ENCODE results near the gene TAL1.

The TAL1 gene

DNA sequence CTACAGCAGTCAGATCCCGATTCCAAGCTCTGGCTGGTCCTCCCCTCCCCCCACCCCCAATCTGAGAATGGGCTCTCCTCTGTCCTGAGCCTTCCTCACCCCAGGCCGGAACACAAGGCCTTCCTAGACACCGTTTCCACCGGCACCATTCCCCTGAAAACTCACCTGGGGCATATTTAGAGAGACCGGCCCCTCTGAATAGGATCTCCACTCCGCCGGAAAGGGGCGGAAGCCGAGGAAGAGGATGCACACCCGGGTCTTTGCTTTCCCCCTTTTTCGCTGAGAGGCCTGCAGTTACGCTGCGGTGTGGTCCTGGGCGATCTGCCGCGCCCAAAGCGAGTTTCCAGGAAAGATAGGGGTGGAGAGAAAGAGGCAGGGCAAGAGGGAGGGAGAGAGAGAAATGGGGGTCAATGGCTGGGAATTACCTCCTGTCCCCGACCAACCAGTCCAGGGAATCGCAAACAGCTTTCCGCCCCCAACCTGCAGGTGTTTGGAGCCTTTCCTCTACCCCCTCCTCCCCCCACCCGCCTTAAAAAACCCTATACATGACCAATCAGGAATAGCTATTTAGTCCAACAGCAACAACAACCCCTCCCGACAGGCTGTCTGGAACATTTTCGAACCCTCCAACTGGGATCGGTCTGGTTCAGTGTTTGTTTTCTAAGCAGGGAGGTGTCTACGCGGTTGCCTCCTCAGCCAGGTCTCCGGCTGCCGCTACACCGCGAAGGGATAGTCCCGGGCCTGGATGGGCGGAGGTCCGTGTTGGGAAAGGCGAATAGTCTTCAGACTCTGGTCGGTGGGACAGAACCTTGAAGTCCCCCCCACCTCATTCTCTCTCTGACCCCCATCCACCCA is 2.8 kb downstream of the TAL1 start:
- no peak for DNase-seq (ENCODE audit: low read depth)

DNA sequence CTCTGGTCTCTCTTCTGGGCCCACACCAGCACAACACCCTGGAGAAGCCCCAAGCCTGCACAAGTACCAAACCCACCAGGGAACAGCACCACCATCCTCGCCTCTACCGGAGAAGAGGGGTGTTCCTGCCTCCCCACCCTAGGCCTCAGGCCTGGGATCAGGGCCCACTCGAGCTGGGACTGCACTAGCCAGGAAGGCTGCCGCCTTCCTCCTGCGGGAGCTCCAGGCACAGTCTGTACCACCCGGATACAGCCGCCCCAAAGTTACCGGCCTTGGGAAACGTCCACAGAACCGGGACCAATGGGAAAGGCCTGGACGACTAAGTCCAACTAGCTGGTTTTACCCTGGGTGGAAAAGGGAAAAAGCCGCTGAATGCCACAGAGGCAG is 3.4 kb downstream of the TAL1 start:
- DNase-seq (ENCODE audit: low read depth) = no peak

DNA sequence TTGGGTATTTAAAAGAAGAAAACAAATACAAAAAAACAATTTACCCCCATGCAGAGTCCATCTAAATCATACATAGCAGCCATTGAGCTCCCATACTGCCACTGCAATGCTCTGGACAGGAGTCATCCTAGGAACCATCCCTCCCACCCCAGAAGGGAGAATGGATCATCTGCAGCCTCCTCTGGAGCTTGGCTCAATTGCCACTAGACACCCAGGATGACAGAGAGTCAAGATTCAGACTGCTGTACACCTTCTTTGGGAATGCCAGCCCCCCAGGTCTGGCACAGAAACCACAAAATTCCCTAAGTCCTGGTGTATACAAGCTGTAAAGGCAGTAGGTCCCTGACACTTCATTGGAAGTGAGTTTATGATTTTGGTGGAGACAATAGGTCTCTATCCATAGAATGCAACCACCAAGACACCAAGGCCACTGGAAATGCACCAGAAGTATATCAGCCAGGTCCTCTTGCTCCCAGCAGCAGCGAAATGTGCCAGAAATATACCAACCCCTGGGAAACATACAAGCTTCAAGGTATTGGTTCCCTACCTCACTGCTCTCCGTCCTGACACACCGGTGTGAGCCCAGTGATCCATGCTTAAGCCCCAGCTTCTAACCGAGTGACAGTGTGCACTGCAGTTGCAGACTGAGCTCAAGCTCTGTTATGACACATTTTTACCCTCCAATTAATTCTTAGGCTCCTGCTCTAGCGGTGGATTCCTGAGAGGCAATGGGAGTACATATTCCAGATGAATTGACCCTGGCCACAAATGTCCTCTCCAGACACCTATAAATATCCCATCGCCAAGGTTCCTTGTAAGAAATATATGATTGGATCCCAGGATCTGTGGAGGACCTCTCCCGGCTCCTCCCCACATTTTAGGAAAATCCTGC is 4.4 kb downstream of the TAL1 start:
- DNase-seq (ENCODE audit: low read depth) = no peak

DNA sequence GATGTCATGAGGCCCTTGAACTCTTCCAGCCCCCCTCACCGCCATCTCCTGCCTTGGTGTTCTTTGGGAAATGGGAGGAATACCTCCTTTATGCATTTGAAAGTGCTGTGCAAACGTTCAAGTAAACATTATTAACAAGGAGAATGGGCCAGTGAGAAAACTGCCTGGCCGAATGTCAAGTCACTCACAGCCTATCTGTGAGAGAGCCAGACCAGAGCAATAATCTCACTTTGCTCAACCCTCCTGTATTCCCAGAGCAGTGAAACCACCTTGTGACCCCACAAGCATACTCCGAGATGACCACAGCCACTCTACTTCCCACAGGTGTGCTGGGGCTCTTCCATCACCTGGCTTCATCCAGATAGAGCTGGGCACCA is 5.2 kb downstream of the TAL1 start:
- DNase-seq (ENCODE audit: low read depth) = no peak

DNA sequence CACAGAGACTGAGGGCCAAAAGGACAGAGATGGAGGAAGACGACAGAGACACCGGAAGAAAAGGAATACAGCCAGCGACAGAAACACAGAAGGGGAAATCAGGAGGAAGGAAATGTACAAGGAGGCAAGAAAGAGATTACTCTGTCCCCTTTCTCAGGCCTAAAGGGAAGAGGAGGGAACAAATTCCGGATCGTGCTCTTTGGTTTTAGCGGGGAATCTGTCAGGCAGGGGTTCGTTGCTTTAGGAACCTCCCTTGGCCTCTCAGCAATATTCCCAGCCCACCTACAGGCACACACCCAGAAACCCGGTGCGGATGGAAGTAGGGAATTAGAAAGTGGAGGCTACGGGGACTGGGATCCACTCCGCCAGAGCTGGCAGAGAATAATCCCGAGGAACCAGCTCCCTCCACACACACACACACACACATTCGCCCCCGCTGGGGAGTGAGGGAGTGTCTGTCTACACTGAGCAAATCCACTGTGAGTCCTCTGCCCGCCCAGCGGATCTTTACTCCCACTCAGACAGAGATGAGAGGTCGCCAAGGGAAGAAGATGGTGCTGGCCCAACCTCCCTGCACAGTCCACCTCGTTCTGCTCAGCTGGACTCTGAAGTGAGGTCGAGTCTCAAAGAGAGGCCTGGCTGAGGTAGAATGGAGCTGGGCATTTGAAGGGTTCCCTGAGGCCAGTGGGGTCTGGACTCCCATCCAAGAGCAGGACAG is 5.7 kb downstream of the TAL1 start:
- DNase-seq (ENCODE audit: low read depth) = no peak

DNA sequence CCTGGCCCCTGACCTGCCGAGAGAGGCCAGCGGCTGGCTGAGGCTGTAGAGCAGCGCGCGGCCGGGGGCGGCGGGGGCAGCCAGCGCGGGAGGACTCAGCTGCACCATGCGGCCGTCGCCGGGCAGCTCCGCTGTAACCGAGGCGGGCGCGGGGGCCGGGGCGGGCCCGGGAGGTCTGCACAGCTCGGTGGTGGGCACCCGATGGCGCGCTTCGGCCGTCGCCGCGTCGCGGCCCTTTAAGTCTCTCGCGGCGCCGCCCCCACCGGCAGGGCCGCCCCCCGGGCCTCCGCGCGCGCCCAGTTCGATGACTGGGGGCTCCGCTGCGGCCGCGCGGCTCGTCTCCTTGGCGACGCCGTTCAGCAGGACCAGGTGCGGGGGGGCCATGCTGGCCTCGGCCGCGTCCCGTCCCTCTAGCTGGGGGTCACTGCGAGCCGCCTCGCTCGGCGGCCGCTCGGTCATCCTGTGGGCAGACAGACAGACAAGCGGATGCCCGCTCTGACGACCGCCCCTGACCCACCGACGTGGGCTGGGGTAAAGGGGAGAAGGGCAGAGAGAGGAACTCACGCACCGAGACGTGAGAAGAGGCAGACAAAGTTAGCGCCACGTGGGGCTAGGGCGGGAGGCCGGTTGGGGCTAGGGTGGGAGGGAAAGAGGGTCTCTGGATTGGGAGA is 6.5 kb downstream of the TAL1 start:
- DNase-seq (ENCODE audit: low read depth) = no peak

DNA sequence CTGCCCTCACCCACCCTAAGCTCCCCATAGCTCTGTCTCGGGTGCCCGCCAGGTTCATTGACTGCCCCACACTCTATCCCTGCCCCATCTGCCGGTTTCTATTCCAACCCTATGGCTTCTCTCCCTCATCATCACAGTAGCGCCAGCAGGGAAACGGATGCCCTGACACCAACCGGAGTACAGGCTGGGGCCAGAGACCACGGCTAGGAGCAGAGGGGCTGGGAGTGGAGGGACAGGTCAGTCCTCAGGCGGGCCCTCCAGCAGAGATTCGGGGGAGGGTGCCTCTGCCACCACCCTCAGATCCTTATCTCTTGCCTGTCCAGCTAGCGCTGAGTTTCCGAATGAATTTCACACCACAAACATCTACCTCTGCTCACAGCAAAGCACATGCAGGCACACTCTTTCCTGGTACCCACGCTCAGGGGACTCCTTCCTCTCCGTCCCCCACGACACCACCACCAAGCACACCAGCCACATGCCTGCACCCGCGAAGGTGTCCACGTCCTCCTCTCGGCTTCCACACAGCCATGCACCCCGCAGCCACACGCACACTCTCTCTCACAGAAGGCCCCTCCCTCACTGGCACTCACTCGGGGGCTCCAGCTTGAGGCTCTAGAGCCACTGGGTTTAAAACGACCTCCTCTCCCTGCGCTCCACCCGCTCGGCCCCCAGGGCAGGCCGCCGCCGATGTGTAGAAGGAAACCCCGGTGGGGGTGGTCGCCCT is 7.2 kb downstream of the TAL1 start:
- no peak for DNase-seq (ENCODE audit: low read depth)

DNA sequence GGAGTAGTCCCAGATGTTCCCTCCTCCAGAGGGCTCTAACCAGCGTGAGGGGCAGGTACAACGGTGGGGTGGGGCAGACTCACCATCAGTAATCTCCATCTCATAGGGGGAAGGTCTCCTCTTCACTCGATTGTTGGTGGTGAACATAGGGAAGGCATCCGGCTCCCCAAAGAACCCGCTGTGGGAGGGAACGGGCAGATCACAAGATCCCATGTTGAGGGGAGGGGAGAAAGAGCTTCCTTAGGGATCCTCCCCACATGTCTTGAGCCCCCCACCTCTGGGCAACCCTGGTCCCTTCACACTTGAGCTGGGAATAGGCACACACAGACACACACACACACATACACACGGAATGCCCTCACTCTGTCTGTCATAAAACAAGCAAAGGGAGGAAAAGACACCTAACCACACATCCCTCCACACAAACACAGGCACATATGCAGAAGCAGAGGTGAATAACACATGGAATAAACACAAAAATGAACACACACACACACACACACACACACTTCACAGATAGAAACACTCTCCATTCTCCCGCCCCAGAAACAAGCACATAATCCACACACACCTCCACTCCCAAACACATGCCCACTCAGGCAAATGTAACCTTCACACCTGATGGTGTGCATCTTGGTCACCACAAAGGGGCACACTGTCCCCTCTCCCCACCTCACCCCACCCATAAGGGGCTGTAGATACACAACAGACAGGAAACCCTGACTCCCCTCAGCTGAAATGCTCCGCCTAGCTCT is 7.9 kb downstream of the TAL1 start:
- no peak for DNase-seq (ENCODE audit: low read depth)

DNA sequence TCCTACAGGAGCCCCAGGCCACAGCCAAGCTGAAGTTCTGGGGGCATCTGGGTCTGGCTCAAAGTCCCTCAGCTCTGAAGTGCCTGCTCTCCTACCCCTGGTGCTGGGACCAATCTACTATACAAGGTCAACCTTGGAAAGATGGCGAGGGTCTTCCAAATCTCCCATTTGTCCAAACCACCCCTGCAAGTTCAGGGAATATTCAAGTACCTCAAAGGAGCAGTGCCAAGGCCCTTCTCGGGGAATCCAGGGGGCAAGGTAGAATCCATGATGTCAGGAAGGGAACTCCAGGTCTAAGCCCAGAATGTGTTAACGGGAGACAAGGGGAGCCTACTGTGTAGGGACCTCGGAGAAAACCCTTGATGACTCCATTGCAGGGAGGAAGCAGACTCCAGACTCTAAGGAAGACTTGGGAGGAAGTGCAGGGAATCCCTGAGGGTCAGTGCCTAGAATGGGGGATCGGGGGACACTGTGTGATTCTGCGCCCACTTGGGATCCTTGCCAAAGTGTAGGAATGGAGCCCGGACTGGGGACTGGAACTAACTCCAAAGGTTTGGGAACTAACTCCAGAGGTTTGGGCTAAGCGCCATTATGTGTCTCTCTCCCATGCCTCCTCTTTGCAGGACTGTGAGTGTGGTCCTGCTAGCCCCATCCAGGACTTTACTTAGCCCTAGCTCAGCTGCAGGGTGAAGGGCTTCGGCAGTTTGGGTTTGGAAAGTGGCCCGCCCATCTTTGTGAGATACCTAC is 8.7 kb downstream of the TAL1 start:
- no peak for DNase-seq (ENCODE audit: low read depth)

DNA sequence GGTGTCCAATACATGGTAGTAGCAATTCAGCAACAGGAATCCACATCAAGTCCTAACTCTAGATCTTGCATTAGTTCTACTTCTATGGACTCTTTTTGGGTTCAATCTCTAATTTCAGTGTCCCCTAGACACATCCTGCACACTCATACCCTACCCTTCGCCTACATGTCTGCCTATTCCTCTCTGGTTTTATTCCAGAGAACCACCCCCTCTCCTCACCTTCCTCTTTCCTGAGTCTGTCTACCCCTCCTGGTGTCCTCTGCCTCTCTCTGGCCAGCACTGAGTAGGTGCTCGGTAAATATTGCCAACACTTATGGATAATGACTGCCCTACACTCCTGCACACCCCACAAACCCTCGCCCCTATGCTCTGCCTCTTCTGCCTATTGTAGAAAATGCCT is 9.5 kb downstream of the TAL1 start:
- DNase-seq (ENCODE audit: low read depth) = no peak

DNA sequence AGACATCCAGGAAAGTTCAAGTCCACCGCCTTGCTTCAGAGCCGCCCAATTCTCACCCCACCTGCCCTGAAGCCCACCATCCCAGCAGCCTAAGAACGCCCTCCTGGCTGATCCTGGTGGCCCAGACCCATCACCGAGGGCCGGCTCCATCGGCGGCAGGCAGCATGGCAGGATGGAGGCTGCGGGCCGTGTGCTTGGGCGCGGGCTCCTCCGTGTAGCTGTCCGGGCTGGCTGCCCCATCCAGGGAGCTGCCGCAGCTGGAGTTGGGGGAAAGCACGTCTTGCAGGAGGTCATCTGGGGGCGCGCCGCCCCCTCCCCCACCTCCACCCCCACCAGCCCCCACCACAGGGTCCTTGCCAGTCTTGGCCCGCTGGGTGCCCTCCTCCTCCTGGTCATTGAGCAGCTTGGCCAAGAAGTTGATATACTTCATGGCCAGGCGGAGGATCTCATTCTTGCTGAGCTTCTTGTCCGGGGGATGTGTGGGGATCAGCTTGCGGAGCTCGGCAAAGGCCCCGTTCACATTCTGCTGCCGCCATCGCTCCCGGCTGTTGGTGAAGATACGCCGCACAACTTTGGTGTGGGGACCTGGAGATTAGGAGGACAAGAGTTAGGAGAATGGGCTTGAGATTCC is 12.3 kb downstream of the TAL1 start:
- no peak for DNase-seq (ENCODE audit: low read depth)

DNA sequence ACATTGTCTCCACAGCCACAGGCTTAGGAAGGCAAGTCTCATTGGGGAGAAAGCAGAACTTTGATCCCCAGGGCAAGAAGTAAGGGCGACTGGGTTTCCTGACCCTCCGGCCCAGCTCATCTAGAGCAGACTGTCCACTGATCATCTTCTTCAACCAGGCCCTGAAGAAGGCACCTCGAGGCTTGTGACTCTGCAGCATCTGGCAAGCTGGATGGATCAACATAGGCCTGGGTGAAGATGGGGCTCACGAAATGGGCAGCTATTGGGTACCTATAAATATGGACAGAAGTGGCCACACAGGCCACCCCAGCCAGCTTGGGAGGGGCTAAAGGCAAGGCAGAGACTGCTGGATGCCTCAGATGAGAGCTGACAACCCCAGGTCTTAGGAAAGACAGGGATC is 13.0 kb downstream of the TAL1 start:
- no peak for DNase-seq (ENCODE audit: low read depth)

DNA sequence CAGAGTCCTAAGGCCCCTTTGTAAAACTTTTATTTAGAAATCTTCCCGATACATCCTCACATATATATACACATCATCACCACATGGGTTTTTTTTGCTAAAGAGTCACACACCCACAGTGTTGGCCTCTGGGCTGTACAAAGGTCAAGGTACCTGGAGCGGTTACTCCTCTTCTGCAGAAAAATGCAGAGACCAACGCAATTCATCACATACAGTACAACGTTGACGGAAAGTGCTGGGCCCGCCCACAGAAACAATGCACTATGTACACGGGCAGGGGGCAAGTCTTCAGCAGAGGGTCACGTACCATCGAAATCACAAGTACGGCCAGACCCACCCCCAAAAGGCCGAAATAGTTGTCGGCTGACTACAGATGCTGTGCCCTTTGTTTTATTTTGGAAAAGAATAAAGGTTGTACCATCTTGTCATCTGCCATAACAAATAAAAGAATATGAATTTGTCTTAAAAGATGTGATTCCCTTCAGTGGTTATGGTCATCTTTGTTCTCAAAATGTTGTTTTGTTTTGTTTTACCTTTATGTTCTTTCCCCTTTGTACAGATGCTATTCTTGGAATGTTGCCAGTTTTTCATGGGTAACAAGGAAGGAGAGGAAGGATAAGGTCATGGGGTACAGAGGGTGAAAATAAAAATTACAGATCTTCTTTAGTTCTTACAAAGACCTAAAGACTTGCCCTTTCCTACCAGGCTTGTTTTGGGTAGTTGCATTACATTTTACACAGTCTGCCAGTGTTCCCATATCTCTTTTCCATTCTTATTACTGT is 15.6 kb downstream of the TAL1 start:
- DNase-seq (ENCODE audit: low read depth) = no peak

DNA sequence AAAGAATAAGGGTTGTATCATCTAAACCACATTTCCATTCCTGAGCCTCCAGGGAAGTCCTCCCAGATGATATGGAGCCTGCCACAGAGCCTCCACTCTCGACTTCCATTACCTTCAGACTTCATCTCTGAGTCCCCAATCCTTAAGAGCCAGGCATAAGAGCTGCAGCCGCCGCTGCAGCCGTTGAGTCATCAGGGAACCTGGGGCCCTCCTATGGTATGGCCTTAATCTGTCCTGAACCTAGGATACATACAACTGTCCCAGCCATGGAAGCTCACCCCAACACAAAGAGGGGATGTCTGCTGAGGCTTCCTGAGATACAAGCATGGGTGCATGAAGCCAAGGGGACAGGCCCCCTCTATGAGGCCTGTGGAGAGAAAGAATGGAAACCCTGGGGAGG is 16.3 kb downstream of the TAL1 start:
- DNase-seq (ENCODE audit: low read depth) = no peak

DNA sequence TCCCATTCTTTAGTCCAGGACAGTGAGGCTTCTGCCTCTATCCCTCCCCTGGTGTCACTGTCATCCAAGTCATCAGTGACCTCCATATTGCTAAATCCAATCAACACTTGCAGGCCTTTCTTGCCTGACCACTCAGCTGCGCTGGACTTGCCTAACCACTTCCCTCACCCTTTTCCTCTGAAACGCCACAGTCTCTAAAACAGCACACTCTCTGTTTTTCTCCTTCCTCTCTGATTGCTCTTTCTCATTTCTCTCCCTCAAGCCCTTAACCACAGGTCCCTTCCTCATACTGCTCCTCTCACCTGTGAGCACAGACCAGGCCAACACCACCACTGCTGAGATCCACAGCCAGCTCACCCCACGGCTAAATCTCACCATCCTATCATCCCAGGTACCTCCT is 17.5 kb downstream of the TAL1 start:
- no peak for DNase-seq (ENCODE audit: low read depth)

DNA sequence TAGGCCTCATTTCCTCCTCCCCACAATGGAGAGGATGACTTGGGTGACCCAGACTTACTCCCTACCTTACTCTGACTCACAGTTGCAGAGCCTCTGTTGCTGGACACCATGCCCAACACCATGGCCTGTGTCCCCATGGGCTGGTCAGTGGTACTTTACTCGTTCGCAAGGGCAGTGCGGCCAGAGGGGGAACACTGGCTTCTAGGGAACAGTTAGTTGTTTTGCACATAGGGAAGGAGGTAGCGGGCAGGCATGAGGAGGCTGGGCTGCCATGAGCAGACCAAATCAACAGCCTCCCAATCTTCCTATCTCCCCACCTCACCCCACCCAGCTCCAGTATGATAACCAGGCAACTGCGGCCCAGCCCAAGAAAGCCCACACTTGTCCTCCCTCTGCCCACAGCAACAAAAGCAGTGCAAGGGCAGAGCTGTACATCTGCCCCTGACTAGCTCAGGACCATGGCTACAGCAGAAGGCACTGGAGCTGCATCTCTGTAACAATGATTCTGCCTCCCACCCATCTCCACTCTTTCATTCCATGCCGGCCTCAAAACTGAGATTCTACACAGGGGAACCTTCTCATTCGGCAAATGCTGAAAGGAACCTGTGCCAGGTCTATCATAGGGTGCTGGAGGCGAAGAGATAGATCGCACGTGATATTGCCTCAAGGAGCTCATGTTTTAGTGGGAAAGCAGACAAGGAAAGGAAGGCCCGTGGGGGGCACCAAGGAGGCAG is 18.6 kb downstream of the TAL1 start:
- DNase-seq (ENCODE audit: low read depth) = no peak

DNA sequence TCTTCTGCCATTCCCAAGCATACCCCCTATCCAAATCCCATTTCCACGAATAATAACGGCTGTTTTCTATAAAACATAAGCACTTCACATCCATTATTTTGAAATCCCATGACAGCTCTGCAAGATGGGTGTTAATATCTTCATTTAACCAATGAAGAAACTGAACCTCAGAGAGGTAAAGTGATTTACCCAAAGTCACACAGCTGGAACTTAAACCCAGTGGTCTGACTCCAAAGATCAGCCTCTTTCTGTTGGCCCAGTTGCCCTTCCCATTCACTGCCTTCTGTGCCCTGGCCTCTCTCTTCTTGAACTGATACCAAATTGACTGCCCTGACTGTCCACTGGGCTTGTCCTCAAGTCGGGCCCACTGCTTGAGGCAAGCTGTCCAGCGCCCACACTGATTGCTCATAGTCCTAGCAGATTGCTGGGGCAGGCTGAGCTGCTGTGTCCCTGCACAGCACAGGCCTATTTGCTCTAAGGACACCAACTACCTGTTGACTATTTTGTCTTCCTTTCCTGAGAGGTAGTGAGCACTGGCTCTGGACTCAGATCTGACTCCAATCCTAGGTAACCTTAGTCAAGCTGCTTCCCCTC is 19.3 kb downstream of the TAL1 start:
- no peak for DNase-seq (ENCODE audit: low read depth)

All from stimulated activated CD8-positive, alpha-beta memory T cell treated with anti-CD3 and anti-CD28 coated beads, Interleukin-7, amount 100 ng/mL, for 24 hours (primary cell).